ENCODE data around the gene NR2C1. TPM values are rescaled to one million over a fixed set of nuclear protein-coding genes. Genes with fewer than 3 reads are reported as not detected.

NR2C1 gene
- total and polyA plus RNA-seq, 9 of the 15 experiments (the other 6 are each of a cell fraction or from before 2014, with no cell fraction given): 8.5 to 42.4 (median 35.6) TPM

GRCh38 chr12:95006206-95006605, 67.2 kb downstream of the NR2C1 start:
- POLR2A ChIA-PET: no interaction called here
- TF ChIP-seq MBD1 (CRISPR knock-in tag; IDR thresholded peaks at IDR 0.05) (no peak), YBX1 (IDR thresholded peaks at IDR 0.05) (no peak), LARP7 (IDR thresholded peaks at IDR 0.05) (no peak), LEF1 (IDR thresholded peaks at IDR 0.05) (no peak), ZNF12 (CRISPR knock-in tag; IDR thresholded peaks at IDR 0.05) (no peak), ZNF347 (CRISPR knock-in tag; IDR thresholded peaks at IDR 0.05; ENCODE audit: low read depth) (no peak), POLR3A (IDR thresholded peaks at IDR 0.05; ENCODE audit: borderline replicate concordance, extremely low read depth, insufficient read depth, insufficient read length) (no peak), ZNF780A (CRISPR knock-in tag; IDR thresholded peaks at IDR 0.05) (no peak), PPARD (CRISPR knock-in tag; IDR thresholded peaks at IDR 0.05) (no peak), ZNF197 (CRISPR knock-in tag; IDR thresholded peaks at IDR 0.05; ENCODE audit: low read depth) (no peak)
- TF ChIP-seq, protein P1, sequence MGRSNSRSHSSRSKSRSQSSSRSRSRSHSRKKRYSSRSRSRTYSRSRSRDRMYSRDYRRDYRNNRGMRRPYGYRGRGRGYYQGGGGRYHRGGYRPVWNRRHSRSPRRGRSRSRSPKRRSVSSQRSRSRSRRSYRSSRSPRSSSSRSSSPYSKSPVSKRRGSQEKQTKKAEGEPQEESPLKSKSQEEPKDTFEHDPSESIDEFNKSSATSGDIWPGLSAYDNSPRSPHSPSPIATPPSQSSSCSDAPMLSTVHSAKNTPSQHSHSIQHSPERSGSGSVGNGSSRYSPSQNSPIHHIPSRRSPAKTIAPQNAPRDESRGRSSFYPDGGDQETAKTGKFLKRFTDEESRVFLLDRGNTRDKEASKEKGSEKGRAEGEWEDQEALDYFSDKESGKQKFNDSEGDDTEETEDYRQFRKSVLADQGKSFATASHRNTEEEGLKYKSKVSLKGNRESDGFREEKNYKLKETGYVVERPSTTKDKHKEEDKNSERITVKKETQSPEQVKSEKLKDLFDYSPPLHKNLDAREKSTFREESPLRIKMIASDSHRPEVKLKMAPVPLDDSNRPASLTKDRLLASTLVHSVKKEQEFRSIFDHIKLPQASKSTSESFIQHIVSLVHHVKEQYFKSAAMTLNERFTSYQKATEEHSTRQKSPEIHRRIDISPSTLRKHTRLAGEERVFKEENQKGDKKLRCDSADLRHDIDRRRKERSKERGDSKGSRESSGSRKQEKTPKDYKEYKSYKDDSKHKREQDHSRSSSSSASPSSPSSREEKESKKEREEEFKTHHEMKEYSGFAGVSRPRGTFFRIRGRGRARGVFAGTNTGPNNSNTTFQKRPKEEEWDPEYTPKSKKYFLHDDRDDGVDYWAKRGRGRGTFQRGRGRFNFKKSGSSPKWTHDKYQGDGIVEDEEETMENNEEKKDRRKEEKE (IDR thresholded peaks at IDR 0.05; ENCODE audit: borderline replicate concordance in 1 of 2, control insufficient read depth in 1 of 2, low read depth in 2 of 2, low read length in 1 of 2): no peak
- TF ChIP-seq, protein P2, sequence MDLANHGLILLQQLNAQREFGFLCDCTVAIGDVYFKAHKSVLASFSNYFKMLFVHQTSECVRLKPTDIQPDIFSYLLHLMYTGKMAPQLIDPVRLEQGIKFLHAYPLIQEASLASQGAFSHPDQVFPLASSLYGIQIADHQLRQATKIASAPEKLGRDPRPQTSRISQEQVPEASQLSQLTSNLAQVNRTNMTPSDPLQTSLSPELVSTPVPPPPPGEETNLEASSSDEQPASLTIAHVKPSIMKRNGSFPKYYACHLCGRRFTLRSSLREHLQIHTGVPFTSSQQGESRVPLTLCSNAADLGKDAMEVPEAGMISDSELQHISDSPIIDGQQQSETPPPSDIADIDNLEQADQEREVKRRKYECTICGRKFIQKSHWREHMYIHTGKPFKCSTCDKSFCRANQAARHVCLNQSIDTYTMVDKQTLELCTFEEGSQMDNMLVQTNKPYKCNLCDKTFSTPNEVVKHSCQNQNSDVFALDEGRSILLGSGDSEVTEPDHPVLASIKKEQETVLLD (IDR thresholded peaks at IDR 0.05): no peak
- TF ChIP-seq, protein P3, sequence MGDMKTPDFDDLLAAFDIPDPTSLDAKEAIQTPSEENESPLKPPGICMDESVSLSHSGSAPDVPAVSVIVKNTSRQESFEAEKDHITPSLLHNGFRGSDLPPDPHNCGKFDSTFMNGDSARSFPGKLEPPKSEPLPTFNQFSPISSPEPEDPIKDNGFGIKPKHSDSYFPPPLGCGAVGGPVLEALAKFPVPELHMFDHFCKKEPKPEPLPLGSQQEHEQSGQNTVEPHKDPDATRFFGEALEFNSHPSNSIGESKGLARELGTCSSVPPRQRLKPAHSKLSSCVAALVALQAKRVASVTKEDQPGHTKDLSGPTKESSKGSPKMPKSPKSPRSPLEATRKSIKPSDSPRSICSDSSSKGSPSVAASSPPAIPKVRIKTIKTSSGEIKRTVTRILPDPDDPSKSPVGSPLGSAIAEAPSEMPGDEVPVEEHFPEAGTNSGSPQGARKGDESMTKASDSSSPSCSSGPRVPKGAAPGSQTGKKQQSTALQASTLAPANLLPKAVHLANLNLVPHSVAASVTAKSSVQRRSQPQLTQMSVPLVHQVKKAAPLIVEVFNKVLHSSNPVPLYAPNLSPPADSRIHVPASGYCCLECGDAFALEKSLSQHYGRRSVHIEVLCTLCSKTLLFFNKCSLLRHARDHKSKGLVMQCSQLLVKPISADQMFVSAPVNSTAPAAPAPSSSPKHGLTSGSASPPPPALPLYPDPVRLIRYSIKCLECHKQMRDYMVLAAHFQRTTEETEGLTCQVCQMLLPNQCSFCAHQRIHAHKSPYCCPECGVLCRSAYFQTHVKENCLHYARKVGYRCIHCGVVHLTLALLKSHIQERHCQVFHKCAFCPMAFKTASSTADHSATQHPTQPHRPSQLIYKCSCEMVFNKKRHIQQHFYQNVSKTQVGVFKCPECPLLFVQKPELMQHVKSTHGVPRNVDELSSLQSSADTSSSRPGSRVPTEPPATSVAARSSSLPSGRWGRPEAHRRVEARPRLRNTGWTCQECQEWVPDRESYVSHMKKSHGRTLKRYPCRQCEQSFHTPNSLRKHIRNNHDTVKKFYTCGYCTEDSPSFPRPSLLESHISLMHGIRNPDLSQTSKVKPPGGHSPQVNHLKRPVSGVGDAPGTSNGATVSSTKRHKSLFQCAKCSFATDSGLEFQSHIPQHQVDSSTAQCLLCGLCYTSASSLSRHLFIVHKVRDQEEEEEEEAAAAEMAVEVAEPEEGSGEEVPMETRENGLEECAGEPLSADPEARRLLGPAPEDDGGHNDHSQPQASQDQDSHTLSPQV (IDR thresholded peaks at IDR 0.05): no peak

More at GRCh38 chr12:95006206-95006605, 67.2 kb downstream of the NR2C1 start:
- no TSS peak for BruUV-seq (replicated peaks)
- CTCF ChIA-PET (ENCODE audit: low intra/inter-chr PET ratio): no interaction called here
- no peaks in the 10 kb centered on the region for H3K9me1 ChIP-seq (ENCODE audit: control insufficient read depth, insufficient read depth, low read length)
- no peaks in the 10 kb centered on the region; the same call in 1 of the 2 replicates for H3K9me3 ChIP-seq (replicated peaks; ENCODE audit: control insufficient read depth, insufficient read depth, low read depth, low read length)
- DNase-seq (ENCODE audit: extremely low read depth in 1 of 4, low spot score in 3 of 4) (no peak), FAIRE-seq (no peak), ATAC-seq (no peak)
- in situ Hi-C loops (cut with MboI) (no loop called here), intact Hi-C loops (cut with micrococcal nuclease) (no loop called here)
- H2AFZ ChIP-seq (ENCODE audit: low read depth, low read length): no peak overlapping the region
- H3K27ac ChIP-seq (ENCODE audit: extremely low read depth, low read depth, low read length): no peak overlapping the region
- WGBS (ENCODE audit: insufficient coverage, low coverage, missing lambda C conversion rate): 46% methylated on average over 4 of the region's 4 CpGs
- no peaks in the 10 kb centered on the region for H4K20me1 ChIP-seq (replicated peaks; ENCODE audit: control insufficient read depth, insufficient read depth, low read length)
- H3K79me2 ChIP-seq (ENCODE audit: control insufficient read depth, insufficient read depth, low read length): peaks cover 15% of the 10 kb centered on the region
- no peaks in the 10 kb centered on the region for H3K27me3 ChIP-seq (ENCODE audit: control insufficient read depth in 2 of 2, insufficient read depth in 2 of 2, low read length in 2 of 2)
- peaks cover 0 to 8% of the 10 kb centered on the region in 2 experiments; a peak in 2 of 5 replicates for H3K4me1 ChIP-seq (replicated peaks in 1 of 2; ENCODE audit: control insufficient read depth in 2 of 2, insufficient read depth in 2 of 2, low read length in 2 of 2)
- H3K36me3 ChIP-seq (ENCODE audit: control insufficient read depth, insufficient read depth, low read length): peaks cover 4% of the 10 kb centered on the region; the same call in 1 of the 3 replicates
- no peak overlapping the region for H3K4me3 ChIP-seq
- H3K9ac ChIP-seq (ENCODE audit: insufficient read depth in 1 of 2, low read depth in 2 of 2, low read length in 2 of 2): no peak overlapping the region
- no peak overlapping the region for H3K4me2 ChIP-seq (ENCODE audit: insufficient read depth, low read length)

Measured in K562 (cell line).